ENCODE results near the gene MS4A6E. TPM values are rescaled to one million over a fixed set of nuclear protein-coding genes. Genes with fewer than 3 reads are reported as not detected.

MS4A6E gene
- total and polyA plus RNA-seq, 7 experiments from 2014 or later = not detected

GRCh38 chr11:60344146-60344545, 17.1 kb downstream of the MS4A6E start:
- ATAC-seq (no peak), DNase-seq (no peak)
- Histone ChIP-seq H3K4me3 (ENCODE audit: low read length) (no peak overlapping the region), H3K4me1 (ENCODE audit: control insufficient read depth in 2 of 2, insufficient read depth in 2 of 2, low read length in 2 of 2) (no peaks in the 10 kb centered on the region), H3K9me3 (ENCODE audit: control insufficient read depth in 2 of 3, low read length in 3 of 3) (no peaks in the 10 kb centered on the region), H3K27me3 (ENCODE audit: control insufficient read depth in 2 of 2, insufficient read depth in 2 of 2, low read length in 2 of 2) (no peaks in the 10 kb centered on the region), H3K27ac (ENCODE audit: low read depth, low read length) (no peak overlapping the region), H3K36me3 (ENCODE audit: control insufficient read depth in 2 of 3, insufficient read depth in 3 of 3, low read length in 3 of 3) (no peaks in the 10 kb centered on the region)
- Mint-ChIP-seq H3K27me3 (peaks cover 4 to 28% (median 24%) of the 10 kb centered on the region in 5 donors), H3K9me3 (no peaks in the 10 kb centered on the region), H3K4me3 (no peak overlapping the region), H3K27ac (no peak overlapping the region), H3K36me3 (no peaks in the 10 kb centered on the region), H3K4me1 (peaks cover 0 to 2% (median 0%) of the 10 kb centered on the region in 7 donors)
- ChIA-PET POLR2A (no interaction called here), CTCF (no interaction called here)
- intact Hi-C loops (cut with micrococcal nuclease) = no loop called here

GRCh38 chr11:60345489-60345888, 18.4 kb downstream of the MS4A6E start:
- Mint-ChIP-seq H3K27ac (no peak overlapping the region), H3K9me3 (no peaks in the 10 kb centered on the region), H3K27me3 (peaks cover 4 to 33% (median 24%) of the 10 kb centered on the region in 5 donors), H3K36me3 (no peaks in the 10 kb centered on the region), H3K4me1 (no peaks in the 10 kb centered on the region), H3K4me3 (no peak overlapping the region)
- ChIA-PET POLR2A (no interaction called here), CTCF (no interaction called here)
- DNase-seq = no peak
- Histone ChIP-seq H3K27ac (ENCODE audit: low read depth, low read length) (no peak overlapping the region), H3K4me1 (ENCODE audit: control insufficient read depth in 2 of 2, insufficient read depth in 2 of 2, low read length in 2 of 2) (no peaks in the 10 kb centered on the region), H3K36me3 (ENCODE audit: control insufficient read depth in 2 of 3, insufficient read depth in 3 of 3, low read length in 3 of 3) (no peaks in the 10 kb centered on the region), H3K4me3 (ENCODE audit: low read length) (no peak overlapping the region), H3K27me3 (ENCODE audit: control insufficient read depth in 2 of 2, insufficient read depth in 2 of 2, low read length in 2 of 2) (no peaks in the 10 kb centered on the region), H3K9me3 (ENCODE audit: control insufficient read depth in 2 of 3, low read length in 3 of 3) (no peaks in the 10 kb centered on the region)
- no peak for ATAC-seq
- intact Hi-C loops (cut with micrococcal nuclease) = no loop called here

DNA sequence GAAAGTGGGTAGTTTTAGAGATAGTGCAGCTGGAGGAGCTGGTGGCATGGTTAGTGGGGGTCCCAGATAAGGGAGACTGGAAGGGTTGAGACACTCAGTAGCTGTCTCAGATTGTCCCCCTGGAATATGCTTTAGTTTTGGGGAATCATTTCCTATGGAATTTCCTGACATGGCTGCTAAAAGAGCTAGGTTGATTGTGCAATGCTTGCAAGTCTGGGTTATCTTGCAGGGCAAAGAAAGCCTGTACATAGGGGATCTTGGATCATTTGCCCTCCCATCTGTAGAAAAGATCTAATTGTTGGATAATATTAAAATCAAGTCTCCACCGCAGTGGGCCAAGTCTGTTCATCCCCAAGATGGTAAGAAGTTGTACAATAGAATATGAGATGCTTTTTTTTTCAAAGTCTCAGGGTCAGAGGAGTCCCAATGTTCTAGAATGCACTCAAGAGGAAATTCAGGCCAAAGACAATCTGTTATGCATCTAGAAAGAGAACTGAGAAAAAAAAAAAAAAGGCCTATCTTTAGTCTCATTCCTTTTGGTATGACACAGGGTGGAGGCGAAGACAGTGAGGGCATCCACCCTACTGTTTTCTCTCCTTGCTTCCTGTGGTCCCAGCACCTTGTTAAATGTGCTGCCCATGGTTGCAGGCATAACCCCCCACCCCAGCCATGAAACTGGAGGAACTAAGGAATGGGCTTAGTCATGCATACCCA, 20.2 kb downstream of the MS4A6E start:
- no peaks in the 10 kb centered on the region for H3K27me3 ChIP-seq (ENCODE audit: control insufficient read depth in 2 of 2, insufficient read depth in 2 of 2, low read length in 2 of 2)
- CTCF ChIA-PET = no interaction called here
- Mint-ChIP-seq H3K27me3 (peaks cover 6 to 25% (median 17%) of the 10 kb centered on the region in 5 donors), H3K9me3 (no peaks in the 10 kb centered on the region), H3K36me3 (no peaks in the 10 kb centered on the region), H3K4me3 (no peak overlapping the region), H3K27ac (no peak overlapping the region), H3K4me1 (no peaks in the 10 kb centered on the region)
- DNase-seq (no peak), ATAC-seq (no peak)
- H3K4me1 ChIP-seq (ENCODE audit: control insufficient read depth in 2 of 2, insufficient read depth in 2 of 2, low read length in 2 of 2) = no peaks in the 10 kb centered on the region
- no peak overlapping the region for H3K27ac ChIP-seq (ENCODE audit: low read depth, low read length)
- H3K36me3 ChIP-seq (ENCODE audit: control insufficient read depth in 2 of 3, insufficient read depth in 3 of 3, low read length in 3 of 3) = no peaks in the 10 kb centered on the region
- intact Hi-C loops (cut with micrococcal nuclease) = no loop called here
- H3K4me3 ChIP-seq (ENCODE audit: low read length) = no peak overlapping the region
- POLR2A ChIA-PET = no interaction called here
- no peaks in the 10 kb centered on the region for H3K9me3 ChIP-seq (ENCODE audit: control insufficient read depth in 2 of 3, low read length in 3 of 3)

- Mint-ChIP-seq H3K36me3 (no peaks in the 10 kb centered on the region), H3K27me3 (peaks cover 5 to 22% (median 15%) of the 10 kb centered on the region in 5 donors), H3K4me3 (no peak overlapping the region), H3K4me1 (no peaks in the 10 kb centered on the region), H3K9me3 (no peaks in the 10 kb centered on the region), H3K27ac (no peak overlapping the region)
- ChIA-PET CTCF (interaction anchor here (0.9 kb wide), 1 partner anchor 24 kb away, joined by 3 read pairs; no protein-coding TSS in a partner anchor), POLR2A (no interaction called here)
- no peak overlapping the region for H3K27ac ChIP-seq (ENCODE audit: low read depth, low read length)
- no peak overlapping the region for H3K4me3 ChIP-seq (ENCODE audit: low read length)
- H3K36me3 ChIP-seq (ENCODE audit: control insufficient read depth in 2 of 3, insufficient read depth in 3 of 3, low read length in 3 of 3) = no peaks in the 10 kb centered on the region
- H3K27me3 ChIP-seq (ENCODE audit: control insufficient read depth in 2 of 2, insufficient read depth in 2 of 2, low read length in 2 of 2) = no peaks in the 10 kb centered on the region
- H3K4me1 ChIP-seq (ENCODE audit: control insufficient read depth in 2 of 2, insufficient read depth in 2 of 2, low read length in 2 of 2) = no peaks in the 10 kb centered on the region
- ATAC-seq (no peak), DNase-seq (no peak)
- intact Hi-C loops (cut with micrococcal nuclease) = no loop called here
- H3K9me3 ChIP-seq (ENCODE audit: control insufficient read depth in 2 of 3, low read length in 3 of 3) = no peaks in the 10 kb centered on the region
Measured at GRCh38 chr11:60348116-60348515, 21.1 kb downstream of the MS4A6E start.

- Mint-ChIP-seq H3K9me3 (peaks cover 0 to 10% (median 0%) of the 10 kb centered on the region in 11 donors), H3K27me3 (peaks cover 6 to 23% (median 10%) of the 10 kb centered on the region in 5 donors), H3K4me1 (no peaks in the 10 kb centered on the region), H3K27ac (no peak overlapping the region), H3K4me3 (no peak overlapping the region), H3K36me3 (no peaks in the 10 kb centered on the region)
- intact Hi-C loops (cut with micrococcal nuclease) = no loop called here
- H3K27me3 ChIP-seq (ENCODE audit: control insufficient read depth in 2 of 2, insufficient read depth in 2 of 2, low read length in 2 of 2) = no peaks in the 10 kb centered on the region
- no peaks in the 10 kb centered on the region for H3K36me3 ChIP-seq (ENCODE audit: control insufficient read depth in 2 of 3, insufficient read depth in 3 of 3, low read length in 3 of 3)
- no peaks in the 10 kb centered on the region for H3K9me3 ChIP-seq (ENCODE audit: control insufficient read depth in 2 of 3, low read length in 3 of 3)
- H3K27ac ChIP-seq (ENCODE audit: low read depth, low read length) = no peak overlapping the region
- DNase-seq (no peak), ATAC-seq (no peak)
- H3K4me1 ChIP-seq (ENCODE audit: control insufficient read depth in 2 of 2, insufficient read depth in 2 of 2, low read length in 2 of 2) = no peaks in the 10 kb centered on the region
- no peak overlapping the region for H3K4me3 ChIP-seq (ENCODE audit: low read length)
- ChIA-PET POLR2A (no interaction called here), CTCF (no interaction called here)
Measured at GRCh38 chr11:60349990-60350389, 22.9 kb downstream of the MS4A6E start.

DNA sequence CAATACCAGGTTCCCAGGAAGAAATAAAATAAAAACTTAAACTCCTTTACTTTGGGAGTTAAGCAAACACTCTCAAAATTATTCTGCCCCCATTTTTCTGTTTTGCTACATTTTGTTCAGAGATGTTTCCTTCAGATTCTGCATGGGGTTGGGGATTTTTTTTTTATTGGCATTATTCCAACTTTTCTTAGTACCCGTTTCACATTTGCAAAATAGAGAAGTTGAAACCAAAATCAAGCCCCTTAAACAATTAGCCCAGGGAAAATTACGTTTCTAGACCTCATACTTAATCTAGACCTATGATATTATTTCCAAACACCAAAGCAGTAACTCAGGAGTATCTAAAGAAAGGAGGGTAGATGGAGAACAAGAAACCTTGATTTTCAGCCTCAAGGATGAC, 30.7 kb downstream of the MS4A6E start:
- Histone ChIP-seq H3K27ac (ENCODE audit: low read depth, low read length) (no peak overlapping the region), H3K4me3 (ENCODE audit: low read length) (no peak overlapping the region), H3K27me3 (ENCODE audit: control insufficient read depth in 2 of 2, insufficient read depth in 2 of 2, low read length in 2 of 2) (no peaks in the 10 kb centered on the region), H3K4me1 (ENCODE audit: control insufficient read depth in 2 of 2, insufficient read depth in 2 of 2, low read length in 2 of 2) (no peaks in the 10 kb centered on the region), H3K36me3 (ENCODE audit: control insufficient read depth in 2 of 3, insufficient read depth in 3 of 3, low read length in 3 of 3) (no peaks in the 10 kb centered on the region), H3K9me3 (ENCODE audit: control insufficient read depth in 2 of 3, low read length in 3 of 3) (no peaks in the 10 kb centered on the region)
- DNase-seq (no peak), ATAC-seq (no peak)
- peaks cover 0 to 10% (median 0%) of the 10 kb centered on the region in 11 donors for H3K9me3 Mint-ChIP-seq
- ChIA-PET POLR2A (no interaction called here), CTCF (no interaction called here)
- intact Hi-C loops (cut with micrococcal nuclease) = no loop called here
- peaks cover 5 to 16% (median 12%) of the 10 kb centered on the region in 5 donors for H3K27me3 Mint-ChIP-seq
- H3K36me3 Mint-ChIP-seq = no peaks in the 10 kb centered on the region
- no peak overlapping the region for H3K4me3 Mint-ChIP-seq
- no peak overlapping the region for H3K27ac Mint-ChIP-seq
- peaks cover 0 to 4% (median 0%) of the 10 kb centered on the region in 7 donors for H3K4me1 Mint-ChIP-seq

DNA sequence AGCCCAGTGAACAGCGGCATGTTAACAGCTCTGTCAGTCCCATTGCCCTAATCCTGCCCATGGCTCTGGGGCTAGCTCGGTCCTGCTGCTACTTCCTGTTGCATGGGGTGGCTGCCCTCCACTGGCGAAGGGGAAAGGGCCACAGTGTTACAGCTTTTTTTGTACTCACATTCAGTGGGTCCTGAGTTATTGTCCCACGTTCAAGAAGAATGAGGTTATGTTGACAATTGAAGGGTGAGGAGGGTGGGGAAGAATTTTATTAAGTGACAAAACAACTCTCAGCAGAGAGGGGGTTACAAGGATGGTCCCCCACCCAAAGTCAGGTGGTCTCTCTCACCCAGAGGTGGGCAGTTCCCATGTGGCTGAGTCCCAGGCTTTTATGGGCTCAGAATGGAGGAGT, 33.6 kb downstream of the MS4A6E start:
- ATAC-seq = no peak
- no peak for DNase-seq
- intact Hi-C loops (cut with micrococcal nuclease) = loop anchor here (5.0 kb wide), 2 partner anchors 272 to 397 kb away; partner anchors contain the start of gene MS4A15 (in 1 of the 2)
- H3K9me3 Mint-ChIP-seq = no peaks in the 10 kb centered on the region
- no peaks in the 10 kb centered on the region for H3K36me3 ChIP-seq (ENCODE audit: control insufficient read depth in 2 of 3, insufficient read depth in 3 of 3, low read length in 3 of 3)
- H3K9me3 ChIP-seq (ENCODE audit: control insufficient read depth in 2 of 3, low read length in 3 of 3) = no peaks in the 10 kb centered on the region
- ChIA-PET CTCF (no interaction called here), POLR2A (no interaction called here)
- H3K4me1 Mint-ChIP-seq = peaks cover 0 to 4% (median 0%) of the 10 kb centered on the region in 7 donors
- H3K4me1 ChIP-seq (ENCODE audit: control insufficient read depth in 2 of 2, insufficient read depth in 2 of 2, low read length in 2 of 2) = no peaks in the 10 kb centered on the region
- no peaks in the 10 kb centered on the region for H3K36me3 Mint-ChIP-seq
- no peak overlapping the region for H3K4me3 Mint-ChIP-seq
- no peak overlapping the region for H3K4me3 ChIP-seq (ENCODE audit: low read length)
- peaks cover 11 to 33% (median 27%) of the 10 kb centered on the region in 5 donors for H3K27me3 Mint-ChIP-seq
- H3K27me3 ChIP-seq (ENCODE audit: control insufficient read depth in 2 of 2, insufficient read depth in 2 of 2, low read length in 2 of 2) = no peaks in the 10 kb centered on the region
- no peak overlapping the region for H3K27ac Mint-ChIP-seq
- no peak overlapping the region for H3K27ac ChIP-seq (ENCODE audit: low read depth, low read length)

Data from naive thymus-derived CD4-positive, alpha-beta T cell (primary cell).